Activated CD4-positive, CD25-positive, alpha-beta regulatory T cell treated with anti-CD3 and anti-CD28 coated beads, Interleukin-2, amount 50 U/mL, for 16 hours (primary cell): ENCODE measurements around the gene ATP5MK.
"Not testable (repeated sequence)": the region's sequence is repeated elsewhere in the genome, so short reads cannot be mapped to it uniquely, and the experiment has no call there.

Experiments used
- DNase-seq: peaks from one replicate; pipeline ENCODE4 v3.0.0-alpha.2; 2020; ENCODE audit warnings: low read depth, low spot score

Gene ATP5MK, protein sequence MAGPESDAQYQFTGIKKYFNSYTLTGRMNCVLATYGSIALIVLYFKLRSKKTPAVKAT

GRCh38 chr10:103396067-103396788 lies at the start of gene ATP5MK, which contains the start of gene PDCD11:
Gene ATP5MK, minus strand, starts transcription at chr10:103396475. Its CDS starts 4,018 bp downstream, at chr10:103392457.
Gene PDCD11, plus strand, starts transcription at chr10:103396626. Its CDS starts 1,801 bp downstream, at chr10:103398427.
- peak; percentile 96 for DNase-seq

DNA sequence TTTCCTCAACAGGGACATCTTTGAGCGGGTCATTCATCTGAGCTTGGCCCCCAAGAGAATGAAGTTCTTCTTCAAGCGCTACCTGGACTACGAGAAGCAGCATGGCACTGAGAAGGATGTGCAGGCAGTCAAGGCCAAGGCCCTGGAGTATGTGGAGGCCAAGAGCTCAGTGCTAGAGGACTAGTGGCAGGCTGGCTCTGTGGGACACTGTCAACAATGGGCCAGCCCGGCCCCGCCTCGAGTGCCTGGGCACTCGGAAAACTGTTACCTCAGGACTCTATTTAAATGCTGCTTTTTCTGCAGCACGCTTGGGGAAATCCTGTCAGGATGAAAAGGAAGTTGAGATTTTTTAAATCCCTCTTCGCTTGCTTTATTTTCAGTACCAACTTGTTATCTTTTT lies 49.1 kb upstream of the ATP5MK start:
- no peak for DNase-seq

- no peak for DNase-seq
These were observed 48.2 kb upstream of the ATP5MK start for GRCh38 chr10:103444478-103444877.

DNA sequence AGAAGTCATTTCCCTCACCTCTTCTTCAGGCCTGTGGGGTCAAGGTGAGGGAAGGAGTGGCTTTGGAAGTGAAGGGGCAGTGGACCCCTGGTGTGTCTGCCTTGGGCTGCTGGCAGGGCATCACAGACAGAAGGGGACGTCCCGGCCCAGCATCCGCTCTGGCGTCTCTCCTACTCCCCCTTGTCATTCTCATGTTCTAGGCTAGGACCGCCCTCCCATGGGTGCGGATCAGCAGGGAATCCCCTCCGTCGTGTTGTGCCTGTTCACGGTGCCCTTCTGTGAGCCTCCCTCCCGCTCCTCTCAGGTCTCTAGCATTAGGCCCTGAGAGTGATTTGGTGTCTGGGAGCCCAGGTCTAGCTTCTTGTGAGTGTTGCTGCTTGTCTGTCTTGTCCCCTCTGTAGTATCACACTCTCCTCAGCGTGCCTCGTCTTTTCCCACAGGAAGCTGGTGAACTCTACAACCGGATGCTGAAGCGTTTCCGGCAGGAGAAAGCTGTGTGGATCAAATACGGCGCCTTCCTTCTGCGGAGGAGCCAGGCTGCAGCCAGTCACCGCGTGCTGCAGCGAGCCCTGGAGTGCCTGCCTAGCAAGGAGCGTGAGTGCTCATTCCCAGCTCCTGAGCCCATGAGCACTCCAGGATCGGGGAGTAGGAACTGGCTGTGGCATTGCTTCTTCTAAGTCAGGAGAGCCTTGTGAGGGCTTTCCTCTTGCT lies 47.4 kb upstream of the ATP5MK start:
- no peak for DNase-seq

DNA sequence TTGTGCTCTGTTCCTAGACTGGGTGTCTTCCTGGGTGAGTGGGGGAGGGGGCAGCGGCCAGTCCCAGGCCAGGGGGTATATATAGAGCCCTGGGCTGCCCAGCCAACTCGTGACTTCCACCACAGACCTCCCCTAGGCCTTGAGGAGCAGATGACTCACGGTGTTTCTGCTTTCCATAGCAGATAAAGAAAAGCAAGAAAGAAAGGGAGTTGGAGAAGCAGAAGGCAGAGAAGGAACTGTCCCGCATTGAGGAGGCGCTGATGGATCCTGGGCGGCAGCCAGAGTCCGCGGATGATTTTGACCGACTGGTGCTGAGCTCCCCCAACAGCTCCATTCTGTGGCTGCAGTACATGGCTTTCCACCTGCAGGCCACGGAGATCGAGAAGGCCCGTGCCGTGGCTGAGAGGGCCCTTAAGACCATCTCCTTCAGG lies 45.8 kb upstream of the ATP5MK start:
- no peak for DNase-seq

GRCh38 chr10:103441611-103442010 lies 45.3 kb upstream of the ATP5MK start:
- no peak for DNase-seq

DNA sequence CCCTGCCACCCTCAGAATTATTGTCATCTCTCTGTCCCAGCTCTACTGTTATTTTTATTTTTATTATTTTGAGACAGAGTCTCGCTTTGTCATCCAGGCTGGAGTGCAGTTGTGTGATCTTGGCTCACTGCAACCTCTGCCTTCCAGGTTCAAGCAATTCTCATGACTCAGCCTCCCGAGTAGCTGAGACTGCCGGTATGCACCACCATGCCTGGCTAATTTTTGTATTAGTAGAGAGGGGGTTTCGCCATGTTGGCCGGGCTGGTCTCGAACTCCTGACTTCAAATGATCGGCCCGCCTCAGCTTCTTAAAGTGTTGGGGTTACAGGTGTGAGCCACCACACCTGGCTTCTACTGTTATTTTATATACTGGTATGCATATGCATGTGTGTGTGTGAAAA lies 44.9 kb upstream of the ATP5MK start:
- DNase-seq = no peak

DNA sequence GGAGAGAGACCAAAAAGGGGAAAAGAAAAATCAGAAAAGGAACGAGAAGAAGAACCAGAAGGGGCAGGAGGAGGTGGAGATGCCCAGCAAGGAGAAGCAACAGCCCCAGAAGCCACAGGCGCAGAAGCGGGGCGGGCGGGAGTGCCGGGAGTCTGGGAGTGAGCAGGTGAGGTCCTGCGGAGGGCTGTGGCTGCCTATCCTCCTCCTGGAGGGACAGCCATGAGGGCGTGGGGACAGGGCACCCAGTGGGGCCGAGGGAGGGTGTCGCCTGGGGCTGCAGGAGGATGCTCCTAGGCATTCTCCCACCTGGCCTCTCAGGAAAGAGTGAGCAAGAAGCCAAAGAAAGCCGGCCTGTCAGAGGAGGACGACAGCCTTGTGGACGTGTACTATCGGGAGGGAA lies 44.1 kb upstream of the ATP5MK start:
- DNase-seq = no peak

GRCh38 chr10:103439776-103440175 lies 43.5 kb upstream of the ATP5MK start:
- no peak for DNase-seq

GRCh38 chr10:103433858-103434257 lies 37.6 kb upstream of the ATP5MK start:
- DNase-seq = no peak

- no peak for DNase-seq
These were observed 35.6 kb upstream of the ATP5MK start for GRCh38 chr10:103431902-103432301.

GRCh38 chr10:103429647-103430046 lies 33.4 kb upstream of the ATP5MK start:
- DNase-seq = no peak

- DNase-seq = no peak
These were observed 32.8 kb upstream of the ATP5MK start for GRCh38 chr10:103428989-103429643.

DNA sequence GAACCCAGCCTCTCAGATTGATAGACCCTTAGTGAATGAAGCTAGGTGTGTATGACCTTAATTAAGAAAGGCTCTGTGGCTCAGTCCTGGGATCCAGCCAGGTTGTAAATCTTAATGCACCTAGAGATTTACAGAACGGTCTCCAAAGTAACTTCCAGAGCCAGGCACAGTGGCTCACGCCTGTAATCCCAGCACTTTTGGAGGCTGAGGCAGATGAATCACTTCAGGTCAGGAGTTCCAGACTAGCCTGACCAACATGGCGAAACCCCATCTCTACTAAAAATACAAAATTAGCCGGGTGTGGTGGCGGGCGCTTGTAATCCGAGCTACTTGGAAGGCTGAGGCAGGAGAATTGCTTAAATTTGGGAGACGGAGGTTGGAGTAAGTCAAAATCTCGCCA lies 31.6 kb upstream of the ATP5MK start:
- DNase-seq = no peak

DNA sequence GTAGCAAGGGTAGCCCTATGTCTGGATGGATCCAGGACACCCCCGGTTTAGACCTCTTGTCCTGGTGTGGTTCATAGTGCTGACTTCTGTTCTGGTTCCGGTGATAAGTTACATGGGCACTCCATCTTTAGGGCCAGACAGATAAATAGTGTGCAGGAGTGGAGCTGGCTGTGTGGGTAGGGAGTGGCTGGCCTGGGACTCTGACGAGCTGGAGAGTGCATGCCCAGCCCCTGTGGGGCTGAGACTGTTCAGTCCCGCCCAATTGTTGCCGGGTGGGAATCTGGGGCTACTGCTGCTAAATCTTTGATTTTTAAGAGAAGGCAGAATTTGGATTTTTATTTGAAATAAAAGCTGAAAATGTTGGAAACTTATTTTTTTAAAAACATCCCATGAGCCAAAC lies 27.5 kb upstream of the ATP5MK start:
- no peak for DNase-seq

DNA sequence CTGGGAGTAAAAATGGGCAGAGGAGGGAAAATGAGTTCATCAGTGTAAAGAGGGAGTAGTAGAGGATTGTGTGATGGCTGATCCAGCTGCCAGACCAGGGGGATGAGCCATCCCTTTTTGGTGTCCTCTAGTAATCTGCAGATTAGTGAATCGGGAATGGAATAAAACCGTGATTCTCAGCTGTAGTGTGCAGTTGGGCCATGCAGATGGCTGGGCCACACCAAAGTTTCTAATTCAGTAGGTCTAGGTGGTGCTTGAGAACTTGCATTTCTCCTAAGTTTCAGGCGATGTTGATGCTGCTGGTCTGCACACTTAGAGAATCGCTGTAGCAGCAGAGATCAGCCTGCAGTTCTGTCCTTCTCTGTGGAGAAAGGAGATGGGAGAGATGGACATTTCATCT lies 22.8 kb upstream of the ATP5MK start:
- no peak for DNase-seq

GRCh38 chr10:103417601-103418000 lies 21.3 kb upstream of the ATP5MK start:
- no peak for DNase-seq

- DNase-seq = not testable (repeated sequence)
These were observed 20.8 kb upstream of the ATP5MK start for GRCh38 chr10:103417148-103417469.

DNA sequence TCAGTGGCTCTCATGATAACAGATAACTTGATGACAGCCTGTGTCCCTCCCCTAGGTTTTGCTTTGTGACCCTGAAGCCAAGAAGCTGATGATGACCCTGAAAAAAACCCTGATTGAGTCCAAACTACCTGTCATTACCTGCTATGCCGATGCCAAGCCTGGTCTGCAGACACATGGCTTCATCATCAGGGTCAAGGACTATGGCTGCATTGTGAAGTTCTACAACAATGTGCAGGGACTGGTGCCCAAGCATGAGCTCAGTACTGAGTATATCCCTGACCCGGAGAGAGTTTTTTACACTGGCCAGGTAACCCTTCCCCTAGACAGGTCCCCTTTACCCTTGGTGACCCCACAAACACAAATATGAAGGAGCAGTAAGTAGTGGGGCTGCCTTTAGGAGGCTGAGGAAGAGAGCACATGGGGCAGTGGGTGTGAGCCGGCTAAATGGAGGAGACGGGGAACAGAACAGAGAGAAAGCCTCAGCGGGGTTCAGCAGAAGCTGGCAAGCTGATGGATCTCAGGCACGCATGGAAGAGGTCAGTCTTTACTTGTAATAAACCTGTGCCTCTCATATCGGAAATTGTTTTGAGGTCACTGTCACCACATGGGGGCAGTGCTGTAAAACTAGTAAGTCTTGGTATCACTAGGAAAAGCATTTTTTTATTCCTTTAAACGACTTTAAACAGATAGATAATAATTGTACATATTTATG lies 20.3 kb upstream of the ATP5MK start:
- DNase-seq = peak; percentile 32

DNA sequence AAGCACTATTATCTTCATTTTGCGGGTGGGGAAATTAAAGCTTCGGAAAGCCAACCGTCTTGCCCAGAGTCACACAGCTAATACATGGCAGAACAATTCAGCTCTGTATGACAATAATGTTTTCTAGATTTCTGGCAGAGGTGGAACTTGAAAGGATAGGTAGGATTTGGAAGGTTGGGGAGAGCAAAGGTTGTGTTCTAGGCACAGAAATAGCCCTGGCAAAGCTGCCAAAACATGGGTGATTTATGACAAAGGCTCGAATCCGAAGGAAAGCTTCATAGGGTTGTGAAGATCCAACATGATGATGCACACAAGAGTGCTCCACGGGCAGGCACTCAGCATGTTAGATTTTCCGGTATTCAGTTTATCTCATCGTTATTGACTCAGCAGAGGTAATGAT lies 19.3 kb upstream of the ATP5MK start:
- no peak for DNase-seq

- DNase-seq = no peak
These were observed 17.3 kb upstream of the ATP5MK start for GRCh38 chr10:103413564-103413963.
